Keratinocyte (primary cell): Measurements from ENCODE around the gene HECTD4.

Experiments used
- EZH2 ChIP-seq: IDR thresholded peaks from one replicate; pipeline ENCODE4 v1.6.1; 2012; ENCODE audit warnings: inconsistent platforms, mild to moderate bottlenecking, low read length, moderate library complexity
- TF ChIP-seq, protein P1 (sequence below), 3 experiments: IDR thresholded peaks in 1 of 3; conservative IDR thresholded peaks in 1 of 3; optimal IDR thresholded peaks in 1 of 3; 2 replicates in 2 of 3; 3 replicates in 1 of 3; pipeline versions ENCODE3 to v1.5.1; 2011; ENCODE audit warnings: low read length in 3 of 3, mild to moderate bottlenecking in 3 of 3, moderate library complexity in 2 of 3, control low read depth in 1 of 3, inconsistent platforms in 1 of 3; ENCODE audit not compliant: insufficient read depth in 2 of 3; ENCODE audit errors: extremely low read depth in 1 of 3

DNA sequence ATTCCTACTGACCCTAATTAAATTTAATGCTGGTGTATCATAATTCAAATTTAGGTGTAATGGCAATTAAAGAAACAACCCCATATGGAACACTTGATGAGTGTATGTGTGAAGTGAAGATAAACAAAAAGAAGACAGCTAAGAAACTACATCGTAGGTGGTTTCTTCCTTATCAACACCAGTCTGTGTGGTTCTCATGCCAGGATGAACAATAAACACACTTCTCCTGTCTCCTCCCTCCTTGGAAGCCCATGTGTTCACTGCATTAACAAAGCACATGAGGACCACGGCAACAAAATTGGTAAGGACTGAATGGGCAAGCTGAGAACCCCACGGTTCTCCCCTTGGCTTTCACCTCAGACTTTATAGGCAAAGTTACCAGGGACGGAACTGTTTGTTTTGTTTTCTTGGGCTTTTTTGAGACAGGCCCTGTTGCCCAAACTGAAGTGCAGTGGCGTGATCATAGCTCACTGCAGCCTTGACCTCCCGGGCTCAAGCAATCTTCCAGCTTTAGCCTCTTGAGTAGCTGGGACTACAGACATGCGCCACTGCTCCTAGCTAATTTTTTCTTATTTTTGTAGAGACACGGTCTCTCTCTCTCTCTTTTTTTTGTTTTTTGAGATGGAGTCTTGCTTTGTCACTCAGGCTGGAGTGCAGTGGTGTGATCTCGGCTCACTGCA lies 185.9 kb downstream of the HECTD4 start:
- TF ChIP-seq, protein P1, sequence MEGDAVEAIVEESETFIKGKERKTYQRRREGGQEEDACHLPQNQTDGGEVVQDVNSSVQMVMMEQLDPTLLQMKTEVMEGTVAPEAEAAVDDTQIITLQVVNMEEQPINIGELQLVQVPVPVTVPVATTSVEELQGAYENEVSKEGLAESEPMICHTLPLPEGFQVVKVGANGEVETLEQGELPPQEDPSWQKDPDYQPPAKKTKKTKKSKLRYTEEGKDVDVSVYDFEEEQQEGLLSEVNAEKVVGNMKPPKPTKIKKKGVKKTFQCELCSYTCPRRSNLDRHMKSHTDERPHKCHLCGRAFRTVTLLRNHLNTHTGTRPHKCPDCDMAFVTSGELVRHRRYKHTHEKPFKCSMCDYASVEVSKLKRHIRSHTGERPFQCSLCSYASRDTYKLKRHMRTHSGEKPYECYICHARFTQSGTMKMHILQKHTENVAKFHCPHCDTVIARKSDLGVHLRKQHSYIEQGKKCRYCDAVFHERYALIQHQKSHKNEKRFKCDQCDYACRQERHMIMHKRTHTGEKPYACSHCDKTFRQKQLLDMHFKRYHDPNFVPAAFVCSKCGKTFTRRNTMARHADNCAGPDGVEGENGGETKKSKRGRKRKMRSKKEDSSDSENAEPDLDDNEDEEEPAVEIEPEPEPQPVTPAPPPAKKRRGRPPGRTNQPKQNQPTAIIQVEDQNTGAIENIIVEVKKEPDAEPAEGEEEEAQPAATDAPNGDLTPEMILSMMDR (optimal IDR thresholded peaks at IDR 0.05 in 1 of 3, IDR thresholded peaks at IDR 0.05 in 1 of 3, conservative IDR thresholded peaks at IDR 0.05 in 1 of 3; ENCODE audit: extremely low read depth in 1 of 3, insufficient read depth in 2 of 3, low read length in 3 of 3) = no peak
- no peak for TF ChIP-seq EZH2
